ENCODE data around the gene TP53BP2.
"Not testable (repeated sequence)": the region's sequence is repeated elsewhere in the genome, so short reads cannot be mapped to it uniquely, and the experiment has no call there.

Gene TP53BP2

GRCh38 chr1:223760833-223761232, 84.9 kb downstream of the TP53BP2 start:
- no peak for DNase-seq

GRCh38 chr1:223759273-223759672, 86.5 kb downstream of the TP53BP2 start:
- DNase-seq = no peak

DNA sequence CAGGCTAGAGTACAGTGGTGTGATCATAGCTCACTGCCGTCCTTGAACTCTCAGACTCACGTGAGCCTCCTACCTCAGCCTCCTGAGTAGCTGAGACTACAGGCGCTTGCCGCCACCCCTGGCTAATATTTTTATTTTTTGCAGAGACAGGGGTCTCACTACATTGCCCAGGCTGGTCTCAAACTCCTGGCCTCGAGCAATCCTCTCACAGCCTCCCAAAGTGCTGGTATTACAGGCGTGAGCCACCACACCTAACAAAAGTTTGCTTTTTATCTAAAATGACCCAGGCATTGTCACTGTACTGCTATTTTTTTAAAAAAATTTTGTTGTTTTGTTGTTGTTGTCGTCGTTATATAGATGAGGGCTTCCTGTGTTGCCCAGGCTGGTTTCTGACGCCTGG, 87.0 kb downstream of the TP53BP2 start:
- DNase-seq = no peak

GRCh38 chr1:223756806-223757700, 88.7 kb downstream of the TP53BP2 start:
- DNase-seq = no peak

DNA sequence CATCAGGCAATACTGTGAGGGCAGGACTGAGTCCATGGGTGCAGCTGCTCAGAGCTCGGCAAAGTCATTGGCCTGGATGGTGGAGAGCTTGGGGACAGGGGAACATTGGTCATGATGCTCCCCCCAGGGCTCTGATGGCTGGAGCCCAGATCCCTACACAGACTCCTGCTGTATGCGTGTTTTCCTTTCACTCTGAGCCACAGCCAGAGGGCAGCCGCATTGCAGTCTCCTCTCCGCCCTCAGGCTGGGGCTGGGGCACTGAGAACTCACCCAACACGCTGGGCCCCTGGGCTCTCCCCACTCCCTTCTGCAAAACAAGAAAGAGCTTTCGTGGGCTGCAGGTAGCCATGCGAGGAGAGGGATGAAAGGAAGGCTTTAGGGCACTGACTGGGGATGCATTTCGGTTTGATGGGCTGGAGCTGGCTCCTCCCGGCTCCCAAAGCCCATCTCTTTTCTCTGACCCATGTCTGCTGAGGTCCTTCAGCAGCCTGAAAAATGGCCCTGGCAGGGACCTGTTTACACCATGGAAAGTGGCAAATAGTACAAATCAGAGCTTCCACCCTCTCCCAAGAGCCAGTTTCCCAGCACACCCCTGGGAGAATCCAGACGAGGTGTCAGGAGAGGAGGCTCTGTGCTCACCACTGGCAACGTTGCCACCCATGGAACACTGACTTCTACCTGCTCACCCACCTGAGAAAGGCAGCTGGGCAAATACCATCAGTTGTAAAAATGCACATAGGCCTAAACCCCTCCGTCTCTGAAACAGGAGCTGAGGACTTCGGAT, 89.6 kb downstream of the TP53BP2 start:
- DNase-seq = no peak

DNA sequence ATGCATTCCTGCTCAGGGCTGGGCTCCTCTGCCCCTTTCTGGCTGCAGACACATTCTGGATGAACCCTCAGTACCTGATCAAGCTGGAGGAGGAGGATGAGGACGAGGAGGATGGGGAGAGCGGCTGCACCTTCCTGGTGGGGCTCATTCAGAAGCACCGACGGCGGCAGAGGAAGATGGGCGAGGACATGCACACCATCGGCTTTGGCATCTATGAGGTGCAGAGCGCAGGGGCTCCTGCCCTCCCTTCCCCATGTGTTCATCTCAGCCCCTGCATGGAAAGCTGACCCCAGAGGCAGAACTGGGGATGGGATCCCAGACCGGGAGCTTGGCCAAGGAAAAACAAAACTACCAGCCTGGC, 90.3 kb downstream of the TP53BP2 start:
- DNase-seq = no peak

DNA sequence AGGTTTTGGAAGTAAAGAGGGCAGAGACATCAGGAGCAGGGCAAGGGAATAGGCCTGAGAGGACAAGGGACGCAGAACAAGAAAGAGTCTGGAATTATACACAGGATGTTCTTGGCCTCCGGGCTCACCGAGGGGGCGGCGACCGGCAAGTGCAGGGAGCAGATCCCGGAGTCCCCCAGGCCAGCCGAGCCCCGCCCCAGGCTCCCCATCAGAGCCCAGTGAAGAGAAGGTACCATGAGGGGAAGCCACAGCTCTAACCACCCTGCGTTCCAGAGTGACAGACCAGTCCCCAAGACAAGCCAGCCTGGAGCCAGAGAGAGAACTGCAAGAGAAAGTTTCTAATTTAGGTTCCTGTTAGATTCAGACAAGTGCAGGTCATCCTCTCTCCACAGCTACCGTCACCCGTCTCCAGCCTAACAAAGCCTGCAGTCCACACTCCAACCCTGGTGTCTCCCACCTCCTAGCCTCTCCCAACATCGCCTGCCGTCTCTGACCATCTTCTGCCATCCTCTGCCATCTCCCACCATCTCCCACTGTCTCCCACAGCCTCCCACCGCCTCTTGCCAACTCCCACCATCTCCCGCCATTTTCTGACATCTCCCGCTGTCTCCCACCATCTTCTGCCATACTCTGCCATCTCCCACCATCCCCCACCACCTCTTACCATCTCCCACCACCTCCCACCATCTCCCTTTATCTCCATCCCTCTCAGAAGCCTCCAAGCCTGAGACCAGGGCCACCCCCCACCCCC, 90.9 kb downstream of the TP53BP2 start:
- DNase-seq = no peak

DNA sequence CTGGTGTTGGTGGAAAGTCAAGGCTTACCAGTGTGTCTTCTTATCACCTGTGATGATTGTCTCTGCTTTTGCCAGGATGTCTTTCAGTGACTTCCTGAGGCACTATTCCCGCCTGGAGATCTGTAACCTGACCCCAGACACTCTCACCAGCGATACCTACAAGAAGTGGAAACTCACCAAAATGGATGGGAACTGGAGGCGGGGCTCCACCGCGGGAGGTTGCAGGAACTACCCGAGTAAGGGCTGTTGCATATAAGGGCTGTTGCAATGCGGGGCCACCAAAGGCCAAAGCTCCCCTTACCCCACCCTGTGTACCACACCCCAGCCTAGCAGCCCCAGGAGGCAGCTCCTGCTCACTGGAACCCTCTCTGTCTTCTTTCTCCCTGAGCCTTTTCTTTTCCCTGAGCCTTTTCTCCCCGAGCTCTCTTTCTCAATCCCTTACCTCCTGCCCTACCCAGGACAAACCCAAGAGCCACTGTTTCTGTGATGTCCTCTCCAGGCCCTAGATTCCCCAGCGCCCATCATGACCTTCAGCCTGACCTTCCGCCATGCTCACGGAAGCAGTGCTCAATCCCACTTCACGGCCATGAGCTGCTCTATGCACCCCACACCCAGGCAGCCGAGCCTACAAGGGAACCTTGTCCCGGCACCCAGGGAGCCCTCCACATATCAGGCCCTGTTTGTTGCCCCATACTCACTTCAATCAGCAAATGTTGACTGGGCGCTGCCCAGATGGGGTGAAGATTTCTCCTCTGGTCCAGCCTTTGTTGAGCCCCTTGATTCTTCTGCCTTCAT, 92.8 kb downstream of the TP53BP2 start:
- no peak for DNase-seq

DNA sequence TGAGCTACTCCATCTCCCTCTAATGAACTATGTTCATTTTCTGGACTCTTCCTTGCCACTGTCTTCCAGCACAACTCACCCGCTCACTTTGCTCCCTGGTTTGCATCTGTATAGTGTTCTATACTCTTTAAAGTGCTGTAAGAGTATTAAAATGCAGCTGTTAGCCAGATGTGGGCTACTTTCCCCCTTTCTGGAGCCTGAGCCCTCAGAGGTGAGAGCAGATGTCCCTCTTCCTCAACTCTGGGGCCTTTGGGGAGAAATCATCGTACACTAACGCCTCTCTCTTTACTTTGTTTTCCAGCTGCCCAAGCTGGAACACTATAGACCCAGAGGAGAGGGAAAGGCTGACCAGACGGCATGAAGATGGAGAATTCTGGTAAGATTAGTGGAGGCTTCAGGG, 94.1 kb downstream of the TP53BP2 start:
- no peak for DNase-seq

- no peak for DNase-seq
These were observed 94.8 kb downstream of the TP53BP2 start for GRCh38 chr1:223750730-223751570.

DNA sequence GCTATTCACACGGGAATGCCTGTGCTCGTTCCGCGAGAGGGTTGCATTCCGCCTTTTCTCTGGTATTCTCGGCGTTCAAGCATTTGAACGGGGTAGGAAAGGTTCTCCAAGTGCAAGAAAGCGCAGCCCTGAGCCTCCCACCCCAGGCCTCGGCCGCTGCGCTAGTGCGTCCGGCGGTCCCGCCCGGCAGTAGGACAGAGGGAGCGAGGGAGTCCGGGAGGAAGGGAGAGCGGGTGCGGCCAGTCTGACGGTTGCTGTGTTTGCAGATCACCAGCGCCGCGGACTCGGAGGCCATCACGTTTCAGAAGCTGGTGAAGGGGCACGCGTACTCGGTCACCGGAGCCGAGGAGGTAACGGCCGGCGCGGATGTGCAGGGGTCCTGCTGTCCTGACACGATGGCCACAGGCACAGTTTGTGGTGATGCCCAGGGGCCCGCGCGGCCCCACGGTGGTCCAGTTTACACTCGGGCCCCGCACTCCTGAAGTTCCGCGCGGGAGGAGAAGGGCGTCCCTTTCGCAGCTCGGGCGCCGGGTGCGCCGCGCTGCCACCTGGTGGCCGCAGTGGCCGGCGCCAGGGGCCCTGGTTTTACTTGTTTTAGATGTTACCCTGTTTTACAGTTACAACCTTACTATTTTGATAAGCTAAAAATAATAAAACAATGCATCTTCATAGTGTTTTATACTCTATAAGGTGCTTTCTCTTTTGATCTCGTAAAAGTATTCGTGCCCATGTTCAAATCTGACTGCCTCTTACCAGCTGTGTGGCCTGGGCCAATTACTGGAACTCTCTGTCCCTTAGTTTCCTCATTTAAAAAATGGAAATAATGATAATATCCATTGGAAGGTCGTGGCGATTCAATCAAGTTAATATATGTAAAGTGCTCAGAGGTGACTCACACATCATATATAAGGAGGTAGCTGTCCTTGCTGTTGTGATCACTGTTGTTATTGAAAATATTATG, 96.7 kb downstream of the TP53BP2 start:
- peak; percentile 16 for DNase-seq

- no peak for DNase-seq
These were observed 97.4 kb downstream of the TP53BP2 start for GRCh38 chr1:223748405-223748772.

DNA sequence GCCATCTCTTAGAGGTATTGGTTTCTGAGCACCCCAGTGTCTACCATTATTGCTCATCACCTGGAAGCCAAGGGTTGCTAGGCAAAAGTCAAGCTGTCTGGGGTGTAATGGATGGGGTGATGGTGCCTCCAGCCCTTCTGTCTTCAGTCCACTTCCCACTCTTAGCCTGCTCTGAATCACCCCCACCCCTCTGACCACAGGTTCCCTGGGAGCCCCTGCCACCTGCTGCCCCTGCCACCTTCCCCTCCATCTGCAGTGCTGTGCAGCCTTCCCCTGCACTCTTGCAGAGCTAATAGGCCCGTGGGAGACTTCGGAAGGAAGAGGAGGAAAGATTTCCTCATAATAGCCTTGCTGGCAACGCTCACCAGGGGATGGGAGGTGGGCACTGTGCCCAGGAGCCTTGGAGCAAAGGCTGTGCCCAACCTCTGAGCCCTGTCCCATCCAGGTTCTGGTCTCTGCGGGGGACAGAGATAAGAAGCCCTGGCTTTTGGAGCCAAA, 97.9 kb downstream of the TP53BP2 start:
- no peak for DNase-seq

GRCh38 chr1:223745731-223746130, 100.0 kb downstream of the TP53BP2 start:
- DNase-seq = no peak

- no peak for DNase-seq
These were observed 102.8 kb downstream of the TP53BP2 start for GRCh38 chr1:223742856-223743517.

- DNase-seq = no peak
These were observed 103.9 kb downstream of the TP53BP2 start for GRCh38 chr1:223741861-223742260.

DNA sequence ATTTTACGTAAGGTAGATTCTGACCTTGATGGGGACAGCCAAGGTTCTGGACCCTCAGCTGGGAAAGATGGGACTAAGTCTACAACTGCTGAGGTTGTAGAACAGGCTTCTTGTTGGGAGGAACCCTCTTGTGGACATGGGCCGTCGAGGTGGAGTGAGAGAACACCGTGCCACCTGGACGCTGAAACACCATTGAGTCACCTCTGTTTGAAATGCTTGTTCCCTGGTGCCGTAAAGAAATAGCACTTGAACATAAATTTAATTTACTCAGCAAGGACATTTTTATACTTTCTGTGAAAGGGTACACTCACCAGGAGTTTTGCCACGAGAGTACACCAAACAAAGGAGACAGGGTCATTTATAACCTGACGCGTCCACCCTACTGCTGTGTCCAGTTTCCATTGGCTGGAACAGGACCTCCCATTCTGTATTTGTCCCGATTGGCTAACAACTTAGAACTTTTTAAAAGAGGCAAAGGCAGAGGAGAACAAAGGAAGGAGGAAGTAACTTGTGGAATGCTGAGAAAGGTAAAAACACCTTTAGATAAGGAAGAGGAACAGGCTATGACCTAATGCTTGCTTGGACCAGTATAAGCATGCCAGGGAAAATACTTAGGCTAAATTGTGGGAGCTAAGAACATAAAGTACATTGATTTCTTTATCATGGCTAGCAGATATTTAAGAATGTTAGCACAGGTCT, 105.6 kb downstream of the TP53BP2 start:
- DNase-seq = not testable (repeated sequence)

- DNase-seq = no peak
These were observed 106.2 kb downstream of the TP53BP2 start for GRCh38 chr1:223739366-223740037.
